ENCODE data around the gene FILIP1. TPM values are rescaled to one million over a fixed set of nuclear protein-coding genes. Genes with fewer than 3 reads are reported as not detected.

FILIP1 gene
- total and polyA plus RNA-seq, 2 of the 8 experiments (the other 6 are each of a cell fraction or from before 2014, with no cell fraction given) = 2.4 to 5.7 TPM

GRCh38 chr6:75481936-75482593, 11.5 kb downstream of the FILIP1 start:
- H3K4me1 ChIP-seq (replicated peaks in 1 of 4; ENCODE audit: control insufficient read depth in 3 of 4, insufficient read depth in 4 of 4, low read length in 3 of 4) = peaks cover 0 to 10% (median 3%) of the 10 kb centered on the region in 4 experiments; a peak in 3 of 7 replicates
- H2BK20ac ChIP-seq (ENCODE audit: low read length) = no peak overlapping the region
- H3K14ac ChIP-seq (ENCODE audit: insufficient read length) = no peak overlapping the region
- 58 to 100% methylated on average over 1 to 4 of the region's 4 CpGs for WGBS, 2 experiments (ENCODE audit: extremely low coverage in 1 of 2, insufficient coverage in 1 of 2, insufficient read length in 1 of 2, insufficient replicate concordance in 2 of 2, low coverage in 1 of 2, low lambda C conversion rate in 2 of 2, missing lambda C conversion rate in 1 of 2)
- H4K91ac ChIP-seq (replicated peaks; ENCODE audit: insufficient read length, low read length) = no peak overlapping the region
- H3K23me2 ChIP-seq (ENCODE audit: low read depth, low read length) = peaks cover 1% of the 10 kb centered on the region; the same call in 1 of the 2 replicates
- DNase-seq (ENCODE audit: low read depth in 1 of 2, low spot score in 2 of 2) (no peak), FAIRE-seq (no peak)
- ChIA-PET POLR2A (ENCODE audit: partially characterized antibody) (no interaction called here), CTCF (ENCODE audit: partially characterized antibody) (interaction anchor here (1.3 to 2.2 kb wide), 4 partner anchors 9 to 114 kb away, joined by 4 to 12 read pairs (median 6); partner anchors contain the start of gene FILIP1)
- H2AFZ ChIP-seq (ENCODE audit: low read length) = no peak overlapping the region
- H3K27me3 ChIP-seq (replicated peaks in 1 of 4; ENCODE audit: control insufficient read depth in 3 of 4, extremely low read depth in 1 of 4, insufficient read depth in 3 of 4, low read length in 3 of 4) = no peaks in the 10 kb centered on the region
- no peak overlapping the region for H2BK120ac ChIP-seq (replicated peaks; ENCODE audit: low read depth, low read length)
- no peaks in the 10 kb centered on the region for H3K9me3 ChIP-seq (ENCODE audit: insufficient read depth in 2 of 2, low read depth in 1 of 2, low read length in 1 of 2)
- no peak overlapping the region for H3K9ac ChIP-seq (replicated peaks in 1 of 4; ENCODE audit: extremely low read depth in 1 of 4, low read depth in 3 of 4, low read length in 3 of 4)
- no peak overlapping the region for H2BK15ac ChIP-seq (ENCODE audit: low read length)
- no peak overlapping the region for H3K18ac ChIP-seq (ENCODE audit: extremely low read depth, low read length)
- no peak overlapping the region for H3K27ac ChIP-seq (ENCODE audit: low read depth, low read length)
- H4K5ac ChIP-seq (ENCODE audit: insufficient read length, low read depth, low read length) = no peak overlapping the region
- H3K4ac ChIP-seq (replicated peaks; ENCODE audit: insufficient read length, low read depth, low read length) = no peak overlapping the region
- H3K79me2 ChIP-seq (ENCODE audit: control insufficient read depth in 1 of 2, insufficient read depth in 2 of 2, low read length in 2 of 2) = no peaks in the 10 kb centered on the region
- H2BK12ac ChIP-seq (ENCODE audit: low read depth, low read length) = no peak overlapping the region
- H3K23ac ChIP-seq (ENCODE audit: insufficient read length) = no peak overlapping the region
- no peak overlapping the region for H2BK5ac ChIP-seq (ENCODE audit: low read depth, low read length)
- no peak overlapping the region for H2AK5ac ChIP-seq (ENCODE audit: low read depth, low read length)
- no peak overlapping the region for H3K4me2 ChIP-seq (ENCODE audit: insufficient read depth in 1 of 2, low read depth in 2 of 2, low read length in 2 of 2)
- H4K8ac ChIP-seq (ENCODE audit: extremely low read depth, insufficient read depth, low read length) = no peak overlapping the region
- no peak overlapping the region for H3K56ac ChIP-seq (replicated peaks; ENCODE audit: insufficient read length, low read depth, low read length)
- no peak overlapping the region for H3K4me3 ChIP-seq (ENCODE audit: extremely low read depth in 1 of 4, insufficient read depth in 2 of 4, low read depth in 3 of 4, low read length in 4 of 4)
- TF ChIP-seq, protein P1, sequence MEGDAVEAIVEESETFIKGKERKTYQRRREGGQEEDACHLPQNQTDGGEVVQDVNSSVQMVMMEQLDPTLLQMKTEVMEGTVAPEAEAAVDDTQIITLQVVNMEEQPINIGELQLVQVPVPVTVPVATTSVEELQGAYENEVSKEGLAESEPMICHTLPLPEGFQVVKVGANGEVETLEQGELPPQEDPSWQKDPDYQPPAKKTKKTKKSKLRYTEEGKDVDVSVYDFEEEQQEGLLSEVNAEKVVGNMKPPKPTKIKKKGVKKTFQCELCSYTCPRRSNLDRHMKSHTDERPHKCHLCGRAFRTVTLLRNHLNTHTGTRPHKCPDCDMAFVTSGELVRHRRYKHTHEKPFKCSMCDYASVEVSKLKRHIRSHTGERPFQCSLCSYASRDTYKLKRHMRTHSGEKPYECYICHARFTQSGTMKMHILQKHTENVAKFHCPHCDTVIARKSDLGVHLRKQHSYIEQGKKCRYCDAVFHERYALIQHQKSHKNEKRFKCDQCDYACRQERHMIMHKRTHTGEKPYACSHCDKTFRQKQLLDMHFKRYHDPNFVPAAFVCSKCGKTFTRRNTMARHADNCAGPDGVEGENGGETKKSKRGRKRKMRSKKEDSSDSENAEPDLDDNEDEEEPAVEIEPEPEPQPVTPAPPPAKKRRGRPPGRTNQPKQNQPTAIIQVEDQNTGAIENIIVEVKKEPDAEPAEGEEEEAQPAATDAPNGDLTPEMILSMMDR (IDR thresholded peaks at IDR 0.05; ENCODE audit: control extremely low read depth in 1 of 3, insufficient read depth in 1 of 3, low read depth in 1 of 3, low read length in 3 of 3) = no peak
- TF ChIP-seq ASH2L (IDR thresholded peaks at IDR 0.05; ENCODE audit: low read length) (no peak), BRCA1 (IDR thresholded peaks at IDR 0.05; ENCODE audit: low read depth, low read length) (no peak), RNF2 (IDR thresholded peaks at IDR 0.05; ENCODE audit: borderline replicate concordance, low read depth, low read length, missing control alignments, poor library complexity, severe bottlenecking) (no peak), POU5F1 (IDR thresholded peaks at IDR 0.05; ENCODE audit: low read depth, low read length) (no peak), SP2 (IDR thresholded peaks at IDR 0.05; ENCODE audit: low read length) (no peak), ATF3 (IDR thresholded peaks at IDR 0.05; ENCODE audit: insufficient read depth, low read depth, low read length) (no peak), SIX5 (IDR thresholded peaks at IDR 0.05; ENCODE audit: low read depth, low read length) (no peak)
- H3K36me3 ChIP-seq (ENCODE audit: control insufficient read depth in 2 of 4, insufficient read depth in 4 of 4, low read length in 3 of 4) = no peaks in the 10 kb centered on the region
- no peaks in the 10 kb centered on the region for H3K79me1 ChIP-seq (ENCODE audit: low read depth, low read length)
- no peaks in the 10 kb centered on the region for H4K20me1 ChIP-seq (replicated peaks in 1 of 2; ENCODE audit: control insufficient read depth in 1 of 2, insufficient read depth in 2 of 2, low read length in 2 of 2)

Data from H1 (cell line).